MCF 10A (cell line): ENCODE measurements around the gene APRT. TPM values are rescaled to one million over a fixed set of nuclear protein-coding genes. Genes with fewer than 3 reads are reported as not detected.

Experiments used
- BruUV-seq: library from RNA; stranded (reverse); fragments of 400-500 nt; replicated peaks from 2 replicates; lab custom pipeline; 2021; lab: Mats Ljungman, UMichigan
- CTCF ChIA-PET: fragments of 300-600 bp; sonication (Branson Sonifier 250); formaldehyde crosslinking; extraction: SDS; loops from one replicate; lab custom pipeline; 2021; ENCODE audit warnings: antibody characterized with exemption, inconsistent platforms; lab: Yijun Ruan, JAX
- POLR2A ChIA-PET: fragments of 300-600, 350-650 bp; sonication (Branson Sonifier 250); formaldehyde crosslinking; extraction: SDS; loops from one replicate; lab custom pipeline; 2020; ENCODE audit warnings: antibody characterized with exemption, inconsistent platforms; lab: Yijun Ruan, JAX
- DNase-seq: peaks from one replicate; pipeline ENCODE4 v3.0.0-alpha.2; 2018; ENCODE audit not compliant: unreplicated experiment
- H3K27ac Mint-ChIP-seq: one replicate; pipeline ENCODE4 v1.8.0; 2022; ENCODE audit warnings: mild to moderate bottlenecking, low read depth, mixed read lengths; ENCODE audit not compliant: unreplicated experiment
- H3K27me3 Mint-ChIP-seq: one replicate; pipeline ENCODE4 v1.8.0; 2022; ENCODE audit warnings: mixed read lengths; ENCODE audit not compliant: insufficient read depth, unreplicated experiment
- H3K36me3 Mint-ChIP-seq: one replicate; pipeline ENCODE4 v1.8.0; 2022; ENCODE audit warnings: mild to moderate bottlenecking, moderate library complexity, mixed read lengths; ENCODE audit not compliant: insufficient read depth, unreplicated experiment
- H3K4me1 Mint-ChIP-seq: one replicate; pipeline ENCODE4 v1.8.0; 2022; ENCODE audit warnings: mixed read lengths; ENCODE audit not compliant: insufficient read depth, unreplicated experiment
- H3K4me3 Mint-ChIP-seq: one replicate; pipeline ENCODE4 v1.8.0; 2022; ENCODE audit warnings: mild to moderate bottlenecking, moderate library complexity, mixed read lengths; ENCODE audit not compliant: unreplicated experiment
- H3K9me3 Mint-ChIP-seq: one replicate; pipeline ENCODE4 v1.8.0; 2022; ENCODE audit warnings: mixed read lengths; ENCODE audit not compliant: unreplicated experiment
- CTCF ChIP-seq: fragments of 200-600 bp; IDR thresholded peaks from one replicate; pipeline ENCODE4 v1.8.0; 2022; ENCODE audit warnings: antibody characterized with exemption, mild to moderate bottlenecking; ENCODE audit not compliant: unreplicated experiment
- intact Hi-C: fragments of 100-400 bp; cut with micrococcal nuclease; formaldehyde crosslinking; loops from 2 replicates; pipeline ENCODE4 v1.14.1; 2022
- total RNA-seq: library from RNA; stranded (reverse); gene quantifications from 2 replicates; pipeline ENCODE4 v1.2.3, GENCODE V29; 2022

Gene APRT
- total RNA-seq, 1 experiment from 2014 or later, result 248 TPM

- no peak overlapping the region for H3K27ac Mint-ChIP-seq
- no TSS peak for BruUV-seq
- no peak overlapping the region for H3K4me3 Mint-ChIP-seq
- H3K27me3 Mint-ChIP-seq, result no peaks in the 10 kb centered on the region
- H3K9me3 Mint-ChIP-seq, result no peaks in the 10 kb centered on the region
- no peak for DNase-seq
- intact Hi-C loops, result no loop called here
- no peaks in the 10 kb centered on the region for H3K4me1 Mint-ChIP-seq
- no peak for TF ChIP-seq CTCF
- ChIA-PET CTCF (interaction anchor here (0.6 kb wide), 1 partner anchor 60 kb away, joined by 4 read pairs; no protein-coding TSS in a partner anchor), POLR2A (no interaction called here)
- H3K36me3 Mint-ChIP-seq, result peaks cover 6% of the 10 kb centered on the region
Measured at GRCh38 chr16:88837806-88838205, 26.1 kb upstream of the APRT start.

GRCh38 chr16:88836791-88837190, 25.1 kb upstream of the APRT start:
- Mint-ChIP-seq H3K4me3 (no peak overlapping the region), H3K9me3 (no peaks in the 10 kb centered on the region), H3K27ac (no peak overlapping the region), H3K36me3 (peaks cover 3% of the 10 kb centered on the region), H3K4me1 (no peaks in the 10 kb centered on the region), H3K27me3 (no peaks in the 10 kb centered on the region)
- ChIA-PET CTCF (no interaction called here), POLR2A (no interaction called here)
- TF ChIP-seq CTCF, result no peak
- BruUV-seq, result no TSS peak
- DNase-seq, result no peak
- intact Hi-C loops, result no loop called here

GRCh38 chr16:88835818-88836217, 24.1 kb upstream of the APRT start:
- no peaks in the 10 kb centered on the region for H3K4me1 Mint-ChIP-seq
- DNase-seq, result no peak
- intact Hi-C loops, result no loop called here
- ChIA-PET POLR2A (no interaction called here), CTCF (no interaction called here)
- no peak overlapping the region for H3K27ac Mint-ChIP-seq
- no TSS peak for BruUV-seq
- H3K36me3 Mint-ChIP-seq, result peaks cover 6% of the 10 kb centered on the region
- no peak overlapping the region for H3K4me3 Mint-ChIP-seq
- no peaks in the 10 kb centered on the region for H3K27me3 Mint-ChIP-seq
- no peaks in the 10 kb centered on the region for H3K9me3 Mint-ChIP-seq
- TF ChIP-seq CTCF, result no peak

GRCh38 chr16:88835383-88835782, 23.7 kb upstream of the APRT start:
- Mint-ChIP-seq H3K36me3 (peaks cover 6% of the 10 kb centered on the region), H3K27ac (no peak overlapping the region), H3K4me1 (no peaks in the 10 kb centered on the region), H3K4me3 (no peak overlapping the region), H3K27me3 (no peaks in the 10 kb centered on the region), H3K9me3 (no peaks in the 10 kb centered on the region)
- ChIA-PET CTCF (no interaction called here), POLR2A (interaction anchor here (0.6 to 0.7 kb wide), 3 partner anchors 9 to 391 kb away, joined by 3 to 4 read pairs (median 3); partner anchors contain the start of genes GALNS and TRAPPC2L)
- BruUV-seq, result no TSS peak
- no peak for TF ChIP-seq CTCF
- DNase-seq, result no peak
- intact Hi-C loops, result no loop called here
